HG03039 (cell line): ENCODE results near the gene SH2D3C.

ENCODE experiments used
- ATAC-seq: cut with Tn5 transposase; IDR thresholded peaks from one replicate; pipeline ENCODE4 v1.9.1; 2021; ENCODE audit warnings: mild to moderate bottlenecking, moderate library complexity; ENCODE audit not compliant: unreplicated experiment

Gene SH2D3C

GRCh38 chr9:127778280-127779135, at the start of gene SH2D3C:
SH2D3C (minus strand) TSS chr9:127778666; CDS start chr9:127778627, 39 bp downstream.
- peak; percentile 36 for ATAC-seq

- no peak for ATAC-seq
These were observed 47.9 kb upstream of the SH2D3C start for GRCh38 chr9:127826253-127826913.

GRCh38 chr9:127825319-127826051, 47.0 kb upstream of the SH2D3C start:
- ATAC-seq: no peak

GRCh38 chr9:127822108-127822507, 43.6 kb upstream of the SH2D3C start:
- ATAC-seq: no peak

- no peak for ATAC-seq
These were observed 40.1 kb upstream of the SH2D3C start for GRCh38 chr9:127818574-127818973.

- ATAC-seq: no peak
These were observed 39.5 kb upstream of the SH2D3C start for GRCh38 chr9:127817881-127818434.

- ATAC-seq: no peak
These were observed 38.3 kb upstream of the SH2D3C start for GRCh38 chr9:127816728-127817127.

GRCh38 chr9:127816362-127816725, 37.9 kb upstream of the SH2D3C start:
- ATAC-seq: no peak

- no peak for ATAC-seq
These were observed 37.3 kb upstream of the SH2D3C start for GRCh38 chr9:127815512-127816361.

- ATAC-seq: no peak
These were observed 36.4 kb upstream of the SH2D3C start for GRCh38 chr9:127814619-127815511.

GRCh38 chr9:127813686-127814226, 35.3 kb upstream of the SH2D3C start:
- ATAC-seq: no peak

GRCh38 chr9:127812936-127813675, 34.6 kb upstream of the SH2D3C start:
- ATAC-seq: no peak

- no peak for ATAC-seq
These were observed 33.5 kb upstream of the SH2D3C start for GRCh38 chr9:127812011-127812410.

GRCh38 chr9:127810378-127811187, 32.1 kb upstream of the SH2D3C start:
- ATAC-seq: no peak

GRCh38 chr9:127809540-127810377, 31.3 kb upstream of the SH2D3C start:
- ATAC-seq: no peak

- no peak for ATAC-seq
These were observed 30.6 kb upstream of the SH2D3C start for GRCh38 chr9:127809002-127809539.
